GM12878 (cell line): ENCODE results near the gene PGRMC1.

Source experiments
- CHD2 ChIP-seq: IDR thresholded peaks from 2 replicates; pipeline ENCODE4 v1.6.1; 2011; ENCODE audit warnings: low read depth, low read length, improper control_type of control experiment, borderline replicate concordance
- JUND ChIP-seq: IDR thresholded peaks from 2 replicates; pipeline ENCODE4 v1.6.1; 2012; ENCODE audit warnings: low read depth, mild to moderate bottlenecking, low read length, improper control_type of control experiment, moderate library complexity
- NR2C2 ChIP-seq: IDR thresholded peaks from 2 replicates; pipeline ENCODE4 v1.6.1; 2011; ENCODE audit warnings: borderline replicate concordance, low read depth; ENCODE audit not compliant: control insufficient read depth, insufficient read length
- POLR2A ChIP-seq: IDR thresholded peaks from 2 replicates; pipeline ENCODE4 v1.6.1; 2011; ENCODE audit warnings: low read depth, mild to moderate bottlenecking, low read length
- SPI1 ChIP-seq: IDR thresholded peaks from 2 replicates; pipeline ENCODE4 v1.6.1; 2011; ENCODE audit warnings: low read depth, mild to moderate bottlenecking, low read length, moderate library complexity, borderline replicate concordance; ENCODE audit not compliant: insufficient read depth
- ZNF274 ChIP-seq: IDR thresholded peaks from one replicate; pipeline ENCODE4 v1.8.0; 2011; ENCODE audit not compliant: insufficient read length, insufficient read depth

DNA sequence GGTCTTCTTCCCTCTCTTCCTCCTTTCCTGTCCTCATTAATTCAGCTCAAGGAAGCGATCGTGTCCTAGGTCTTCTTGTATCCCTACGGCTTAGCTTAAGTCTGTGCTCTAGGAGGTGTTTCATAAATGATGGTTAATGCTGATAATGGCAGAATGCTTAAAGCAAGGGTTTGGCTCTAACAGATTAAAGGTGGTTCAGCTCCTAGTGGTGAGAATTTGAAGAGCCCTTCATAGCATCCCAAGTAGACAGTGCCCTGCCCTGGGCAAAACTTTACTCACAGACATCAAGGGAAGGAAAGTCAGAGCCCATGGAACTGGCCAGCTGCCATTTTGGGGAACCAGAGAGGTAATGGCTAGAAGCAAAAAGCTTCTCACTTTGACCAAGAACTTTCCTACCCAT lies 47.0 kb upstream of the PGRMC1 start:
- TF ChIP-seq NR2C2: no peak
- no peak for TF ChIP-seq JUND
- no peak for TF ChIP-seq POLR2A
- TF ChIP-seq CHD2: no peak
- TF ChIP-seq SPI1: no peak
- TF ChIP-seq ZNF274: no peak
